H1 (cell line): Measurements from ENCODE around the gene RHOBTB1. TPM values are rescaled to one million over a fixed set of nuclear protein-coding genes. Genes with fewer than 3 reads are reported as not detected.

Experiments used
- HDAC2 ChIP-seq, 2 experiments: fragments of 300-600 bp in 1 of 2; sonication (generic) in 1 of 2; IDR thresholded peaks; 2 replicates each; pipeline ENCODE4 v1.6.1; 2011 to 2012; ENCODE audit warnings: low read depth in 2 of 2, low read length in 2 of 2, mild to moderate bottlenecking in 2 of 2, moderate library complexity in 2 of 2, borderline replicate concordance in 1 of 2, inconsistent platforms in 1 of 2
- KDM4A ChIP-seq: IDR thresholded peaks from one replicate; pipeline ENCODE4 v1.7.1; 2012; ENCODE audit warnings: low read depth, mild to moderate bottlenecking, moderate library complexity, low read length, inconsistent platforms; ENCODE audit not compliant: severe bottlenecking
- NANOG ChIP-seq: IDR thresholded peaks from 2 replicates; pipeline ENCODE4 v1.6.1; 2011; ENCODE audit warnings: low read length, low read depth, mild to moderate bottlenecking, inconsistent platforms; ENCODE audit not compliant: insufficient read depth, poor library complexity, severe bottlenecking
- SIRT6 ChIP-seq: IDR thresholded peaks from one replicate; pipeline ENCODE4 v1.7.1; 2012; ENCODE audit warnings: low read length, inconsistent platforms
- SRF ChIP-seq: IDR thresholded peaks from 2 replicates; pipeline ENCODE4 v1.6.1; 2011; ENCODE audit warnings: mild to moderate bottlenecking, low read depth, low read length, moderate library complexity
- polyA plus RNA-seq, 7 experiments: library from polyadenylated mRNA; depleted of rRNA in 3 of 7; stranded (reverse) in 5 of 7; unstranded in 2 of 7; fragments of >200 nt in 5 of 7; fragments of 200-250 nt in 2 of 7; gene quantifications; 1 replicate in 5 of 7; 2 replicates in 1 of 7; 4 replicates in 1 of 7; pipeline versions ENCODE4 v1.2.1 to v1.2.3, GENCODE V29; 2011 to 2013; ENCODE audit warnings: missing spikeins in 2 of 7, mixed read lengths in 2 of 7
- total RNA-seq: library from RNA; stranded (reverse); fragmentation: NEBNext Ultra II Directional; extraction: Animal tissue kit (Norgen Biotek cat#: 25700); gene quantifications from 2 replicates; pipeline ENCODE4 v1.2.1, GENCODE V29; 2021
- TF ChIP-seq, protein P1 (sequence below): fragments of 300-600 bp; sonication (generic); IDR thresholded peaks from 2 replicates; pipeline ENCODE4 v1.7.1; 2012; ENCODE audit warnings: low read length, moderate library complexity, mild to moderate bottlenecking, inconsistent platforms; ENCODE audit not compliant: insufficient replicate concordance

RHOBTB1 gene
- total and polyA plus RNA-seq, 2 of the 8 experiments (the other 6 are each of a cell fraction or from before 2014, with no cell fraction given) = 6.1 to 7.4 TPM

DNA sequence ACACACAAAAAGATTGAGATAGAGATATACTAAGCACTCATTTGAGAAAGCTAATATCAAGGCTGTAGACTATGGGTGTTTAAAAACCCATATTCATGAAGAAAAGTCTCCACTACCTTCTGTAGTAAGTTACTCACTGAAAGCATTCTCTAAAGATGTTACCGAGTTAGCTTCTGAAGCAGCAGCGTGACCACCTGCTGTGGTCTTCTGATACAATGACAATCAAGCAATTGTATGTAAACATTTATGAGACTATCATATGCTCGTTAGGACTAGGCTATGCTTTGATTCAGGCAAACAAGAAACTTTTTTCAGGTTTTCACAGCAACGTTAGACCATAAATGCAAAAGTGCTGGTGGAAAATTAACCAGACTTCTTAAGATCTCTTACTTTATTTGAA is 11.2 kb downstream of the RHOBTB1 start (continued):
- TF ChIP-seq, protein P1, sequence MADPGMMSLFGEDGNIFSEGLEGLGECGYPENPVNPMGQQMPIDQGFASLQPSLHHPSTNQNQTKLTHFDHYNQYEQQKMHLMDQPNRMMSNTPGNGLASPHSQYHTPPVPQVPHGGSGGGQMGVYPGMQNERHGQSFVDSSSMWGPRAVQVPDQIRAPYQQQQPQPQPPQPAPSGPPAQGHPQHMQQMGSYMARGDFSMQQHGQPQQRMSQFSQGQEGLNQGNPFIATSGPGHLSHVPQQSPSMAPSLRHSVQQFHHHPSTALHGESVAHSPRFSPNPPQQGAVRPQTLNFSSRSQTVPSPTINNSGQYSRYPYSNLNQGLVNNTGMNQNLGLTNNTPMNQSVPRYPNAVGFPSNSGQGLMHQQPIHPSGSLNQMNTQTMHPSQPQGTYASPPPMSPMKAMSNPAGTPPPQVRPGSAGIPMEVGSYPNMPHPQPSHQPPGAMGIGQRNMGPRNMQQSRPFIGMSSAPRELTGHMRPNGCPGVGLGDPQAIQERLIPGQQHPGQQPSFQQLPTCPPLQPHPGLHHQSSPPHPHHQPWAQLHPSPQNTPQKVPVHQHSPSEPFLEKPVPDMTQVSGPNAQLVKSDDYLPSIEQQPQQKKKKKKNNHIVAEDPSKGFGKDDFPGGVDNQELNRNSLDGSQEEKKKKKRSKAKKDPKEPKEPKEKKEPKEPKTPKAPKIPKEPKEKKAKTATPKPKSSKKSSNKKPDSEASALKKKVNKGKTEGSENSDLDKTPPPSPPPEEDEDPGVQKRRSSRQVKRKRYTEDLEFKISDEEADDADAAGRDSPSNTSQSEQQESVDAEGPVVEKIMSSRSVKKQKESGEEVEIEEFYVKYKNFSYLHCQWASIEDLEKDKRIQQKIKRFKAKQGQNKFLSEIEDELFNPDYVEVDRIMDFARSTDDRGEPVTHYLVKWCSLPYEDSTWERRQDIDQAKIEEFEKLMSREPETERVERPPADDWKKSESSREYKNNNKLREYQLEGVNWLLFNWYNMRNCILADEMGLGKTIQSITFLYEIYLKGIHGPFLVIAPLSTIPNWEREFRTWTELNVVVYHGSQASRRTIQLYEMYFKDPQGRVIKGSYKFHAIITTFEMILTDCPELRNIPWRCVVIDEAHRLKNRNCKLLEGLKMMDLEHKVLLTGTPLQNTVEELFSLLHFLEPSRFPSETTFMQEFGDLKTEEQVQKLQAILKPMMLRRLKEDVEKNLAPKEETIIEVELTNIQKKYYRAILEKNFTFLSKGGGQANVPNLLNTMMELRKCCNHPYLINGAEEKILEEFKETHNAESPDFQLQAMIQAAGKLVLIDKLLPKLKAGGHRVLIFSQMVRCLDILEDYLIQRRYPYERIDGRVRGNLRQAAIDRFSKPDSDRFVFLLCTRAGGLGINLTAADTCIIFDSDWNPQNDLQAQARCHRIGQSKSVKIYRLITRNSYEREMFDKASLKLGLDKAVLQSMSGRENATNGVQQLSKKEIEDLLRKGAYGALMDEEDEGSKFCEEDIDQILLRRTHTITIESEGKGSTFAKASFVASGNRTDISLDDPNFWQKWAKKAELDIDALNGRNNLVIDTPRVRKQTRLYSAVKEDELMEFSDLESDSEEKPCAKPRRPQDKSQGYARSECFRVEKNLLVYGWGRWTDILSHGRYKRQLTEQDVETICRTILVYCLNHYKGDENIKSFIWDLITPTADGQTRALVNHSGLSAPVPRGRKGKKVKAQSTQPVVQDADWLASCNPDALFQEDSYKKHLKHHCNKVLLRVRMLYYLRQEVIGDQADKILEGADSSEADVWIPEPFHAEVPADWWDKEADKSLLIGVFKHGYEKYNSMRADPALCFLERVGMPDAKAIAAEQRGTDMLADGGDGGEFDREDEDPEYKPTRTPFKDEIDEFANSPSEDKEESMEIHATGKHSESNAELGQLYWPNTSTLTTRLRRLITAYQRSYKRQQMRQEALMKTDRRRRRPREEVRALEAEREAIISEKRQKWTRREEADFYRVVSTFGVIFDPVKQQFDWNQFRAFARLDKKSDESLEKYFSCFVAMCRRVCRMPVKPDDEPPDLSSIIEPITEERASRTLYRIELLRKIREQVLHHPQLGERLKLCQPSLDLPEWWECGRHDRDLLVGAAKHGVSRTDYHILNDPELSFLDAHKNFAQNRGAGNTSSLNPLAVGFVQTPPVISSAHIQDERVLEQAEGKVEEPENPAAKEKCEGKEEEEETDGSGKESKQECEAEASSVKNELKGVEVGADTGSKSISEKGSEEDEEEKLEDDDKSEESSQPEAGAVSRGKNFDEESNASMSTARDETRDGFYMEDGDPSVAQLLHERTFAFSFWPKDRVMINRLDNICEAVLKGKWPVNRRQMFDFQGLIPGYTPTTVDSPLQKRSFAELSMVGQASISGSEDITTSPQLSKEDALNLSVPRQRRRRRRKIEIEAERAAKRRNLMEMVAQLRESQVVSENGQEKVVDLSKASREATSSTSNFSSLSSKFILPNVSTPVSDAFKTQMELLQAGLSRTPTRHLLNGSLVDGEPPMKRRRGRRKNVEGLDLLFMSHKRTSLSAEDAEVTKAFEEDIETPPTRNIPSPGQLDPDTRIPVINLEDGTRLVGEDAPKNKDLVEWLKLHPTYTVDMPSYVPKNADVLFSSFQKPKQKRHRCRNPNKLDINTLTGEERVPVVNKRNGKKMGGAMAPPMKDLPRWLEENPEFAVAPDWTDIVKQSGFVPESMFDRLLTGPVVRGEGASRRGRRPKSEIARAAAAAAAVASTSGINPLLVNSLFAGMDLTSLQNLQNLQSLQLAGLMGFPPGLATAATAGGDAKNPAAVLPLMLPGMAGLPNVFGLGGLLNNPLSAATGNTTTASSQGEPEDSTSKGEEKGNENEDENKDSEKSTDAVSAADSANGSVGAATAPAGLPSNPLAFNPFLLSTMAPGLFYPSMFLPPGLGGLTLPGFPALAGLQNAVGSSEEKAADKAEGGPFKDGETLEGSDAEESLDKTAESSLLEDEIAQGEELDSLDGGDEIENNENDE = no peak
- TF ChIP-seq HDAC2 (IDR thresholded peaks at IDR 0.05; ENCODE audit: borderline replicate concordance in 1 of 2, low read depth in 2 of 2, low read length in 2 of 2) (no peak), SIRT6 (no peak), KDM4A (no peak), NANOG (no peak), SRF (no peak)
